GM21619 (cell line): ENCODE results near the gene PM20D2.
"Not testable (repeated sequence)": the region's sequence is repeated elsewhere in the genome, so short reads cannot be mapped to it uniquely, and the experiment has no call there.

Experiments used
- ATAC-seq: cut with Tn5 transposase; IDR thresholded peaks from one replicate; pipeline ENCODE4 v1.9.1; 2021; ENCODE audit not compliant: unreplicated experiment

The PM20D2 gene

GRCh38 chr6:89145956-89146717, at the start of gene PM20D2:
Gene PM20D2 (plus strand): TSS chr6:89146055. CDS start chr6:89146145, 90 bp downstream.
- peak; percentile 61 for ATAC-seq

- peak; percentile 58 for ATAC-seq
These were observed 47.4 kb upstream of the PM20D2 start for GRCh38 chr6:89098461-89098860.

GRCh38 chr6:89100114-89100513, 45.7 kb upstream of the PM20D2 start:
- no peak for ATAC-seq

GRCh38 chr6:89110284-89110683, 35.6 kb upstream of the PM20D2 start:
- no peak for ATAC-seq

- no peak for ATAC-seq
These were observed 33.9 kb upstream of the PM20D2 start for GRCh38 chr6:89111933-89112332.

GRCh38 chr6:89116702-89117101, 29.2 kb upstream of the PM20D2 start:
- no peak for ATAC-seq

- ATAC-seq = peak; percentile 73
These were observed 28.4 kb upstream of the PM20D2 start, which contains the start of gene SRSF12 for GRCh38 chr6:89117211-89118108. Gene SRSF12 (minus strand): TSS chr6:89118071. CDS start chr6:89117887, 184 bp downstream.

- no peak for ATAC-seq
These were observed 26.9 kb upstream of the PM20D2 start for GRCh38 chr6:89118931-89119330.

GRCh38 chr6:89120371-89120770, 25.5 kb upstream of the PM20D2 start:
- ATAC-seq = no peak

GRCh38 chr6:89121934-89122333, 23.9 kb upstream of the PM20D2 start:
- no peak for ATAC-seq

- ATAC-seq = peak; percentile 66
These were observed 23.2 kb upstream of the PM20D2 start for GRCh38 chr6:89122625-89123024.

GRCh38 chr6:89128256-89128671, 17.6 kb upstream of the PM20D2 start:
- not testable (repeated sequence) for ATAC-seq

- ATAC-seq = no peak
These were observed 14.3 kb upstream of the PM20D2 start for GRCh38 chr6:89131599-89131998.

GRCh38 chr6:89132057-89132456, 13.8 kb upstream of the PM20D2 start:
- ATAC-seq = no peak

GRCh38 chr6:89133981-89134380, 11.9 kb upstream of the PM20D2 start:
- no peak for ATAC-seq

GRCh38 chr6:89134723-89135122, 11.1 kb upstream of the PM20D2 start:
- no peak for ATAC-seq

- ATAC-seq = no peak
These were observed 7.7 kb upstream of the PM20D2 start for GRCh38 chr6:89138173-89138572.

- no peak for ATAC-seq
These were observed 6.1 kb upstream of the PM20D2 start for GRCh38 chr6:89139509-89140346.

GRCh38 chr6:89140347-89141156, 5.3 kb upstream of the PM20D2 start:
- no peak for ATAC-seq

GRCh38 chr6:89144354-89144906, 1.4 kb upstream of the PM20D2 start:
- ATAC-seq = peak; percentile 35
